IMR-90 (cell line): ENCODE data around the gene RNF145.

Source experiments
- BHLHE40 ChIP-seq: fragments of 150-350 bp; IDR thresholded peaks from 2 replicates; pipeline ENCODE4 v1.6.1; 2016; ENCODE audit warnings: mild to moderate bottlenecking, low read depth, low read length
- CEBPB ChIP-seq: IDR thresholded peaks from 2 replicates; pipeline ENCODE4 v1.6.1; 2012; ENCODE audit warnings: low read depth, low read length, improper control_type of control experiment
- CTCF ChIP-seq: conservative IDR thresholded peaks from 2 replicates; pipeline ENCODE4 v1.5.1; 2012; ENCODE audit warnings: mild to moderate bottlenecking, low read depth, low read length, improper control_type of control experiment
- MAFK ChIP-seq: IDR thresholded peaks from 2 replicates; pipeline ENCODE4 v1.6.1; 2012; ENCODE audit warnings: low read depth, low read length, improper control_type of control experiment
- MXI1 ChIP-seq: IDR thresholded peaks from 2 replicates; pipeline ENCODE4 v1.6.1; 2012; ENCODE audit warnings: low read depth, mild to moderate bottlenecking, low read length, moderate library complexity, borderline replicate concordance
- NFE2L2 ChIP-seq: fragments of 150-350 bp; IDR thresholded peaks from 2 replicates; pipeline ENCODE4 v1.6.1; 2016; ENCODE audit warnings: low read depth, mild to moderate bottlenecking, low read length
- POLR2A ChIP-seq: IDR thresholded peaks from 2 replicates; pipeline ENCODE4 v1.6.1; 2012; ENCODE audit warnings: mild to moderate bottlenecking, low read depth, low read length
- RAD21 ChIP-seq: IDR thresholded peaks from 2 replicates; pipeline ENCODE4 v1.6.1; 2012; ENCODE audit warnings: low read length, improper control_type of control experiment
- RCOR1 ChIP-seq: IDR thresholded peaks from 2 replicates; pipeline ENCODE4 v1.6.1; 2012; ENCODE audit warnings: mild to moderate bottlenecking, low read length, improper control_type of control experiment; ENCODE audit not compliant: insufficient replicate concordance
- RFX5 ChIP-seq: IDR thresholded peaks from 2 replicates; pipeline ENCODE4 v1.8.0; 2012; ENCODE audit warnings: low read depth, mild to moderate bottlenecking, low read length, moderate library complexity
- USF2 ChIP-seq: fragments of 150-350 bp; IDR thresholded peaks from 2 replicates; pipeline ENCODE4 v1.6.1; 2017; ENCODE audit warnings: mild to moderate bottlenecking, antibody characterized with exemption, low read length, low read depth

- no peak for TF ChIP-seq CTCF
- TF ChIP-seq POLR2A = no peak
- no peak for TF ChIP-seq RCOR1
- TF ChIP-seq NFE2L2 = no peak
- TF ChIP-seq BHLHE40 = no peak
- TF ChIP-seq USF2 = no peak
- TF ChIP-seq RAD21 = no peak
- TF ChIP-seq MXI1 = no peak
- no peak for TF ChIP-seq CEBPB
- no peak for TF ChIP-seq RFX5
- TF ChIP-seq MAFK = no peak
These were observed 53.4 kb downstream of the RNF145 start for GRCh38 chr5:159155960-159156359.
